T-helper 2 cell treated with Interferon-gamma antibody and Interleukin-4, amounts not matched to agents 5 μg/mL and 100 μg/mL, for 36 hours (primary cell): ENCODE measurements around the gene NANOS3.

Experiments used
- DNase-seq: peaks from one replicate; pipeline ENCODE4 v3.0.0; 2021; ENCODE audit warnings: low spot score
- H3K27ac Mint-ChIP-seq: one replicate; pipeline ENCODE4 v1.8.0; 2021; ENCODE audit warnings: mild to moderate bottlenecking, mixed read lengths
- H3K27me3 Mint-ChIP-seq: one replicate; pipeline ENCODE4 v1.8.0; 2021; ENCODE audit warnings: low read depth, mixed read lengths
- H3K36me3 Mint-ChIP-seq: one replicate; pipeline ENCODE4 v1.8.0; 2021; ENCODE audit warnings: low read depth, mixed read lengths
- H3K4me1 Mint-ChIP-seq: one replicate; pipeline ENCODE4 v1.8.0; 2021; ENCODE audit warnings: low read depth, mixed read lengths
- H3K4me3 Mint-ChIP-seq: one replicate; pipeline ENCODE4 v1.8.0; 2022; ENCODE audit warnings: mild to moderate bottlenecking, moderate library complexity, mixed read lengths
- H3K9me3 Mint-ChIP-seq: one replicate; pipeline ENCODE4 v1.8.0; 2021; ENCODE audit warnings: mixed read lengths

The NANOS3 gene

GRCh38 chr19:13840305-13841085 is 36.4 kb upstream of the NANOS3 start:
- DNase-seq: peak; percentile 40
- peaks cover 33% of the 10 kb centered on the region for H3K36me3 Mint-ChIP-seq
- peak overlapping the region; percentile 93 for H3K4me3 Mint-ChIP-seq
- peak overlapping the region; percentile 92 for H3K27ac Mint-ChIP-seq
- no peaks in the 10 kb centered on the region for H3K27me3 Mint-ChIP-seq
- H3K9me3 Mint-ChIP-seq: no peaks in the 10 kb centered on the region
- peaks cover 44% of the 10 kb centered on the region for H3K4me1 Mint-ChIP-seq

- peaks cover 30% of the 10 kb centered on the region for H3K36me3 Mint-ChIP-seq
- peak overlapping the region; percentile 92 for H3K27ac Mint-ChIP-seq
- H3K27me3 Mint-ChIP-seq: no peaks in the 10 kb centered on the region
- no peaks in the 10 kb centered on the region for H3K9me3 Mint-ChIP-seq
- peak overlapping the region; percentile 93 for H3K4me3 Mint-ChIP-seq
- peaks cover 42% of the 10 kb centered on the region for H3K4me1 Mint-ChIP-seq
- peak; percentile 42 for DNase-seq
These were observed 35.6 kb upstream of the NANOS3 start for GRCh38 chr19:13841086-13841961.

- H3K4me1 Mint-ChIP-seq: peaks cover 45% of the 10 kb centered on the region
- no peaks in the 10 kb centered on the region for H3K9me3 Mint-ChIP-seq
- H3K4me3 Mint-ChIP-seq: peak overlapping the region; percentile 93
- H3K27ac Mint-ChIP-seq: peak overlapping the region; percentile 92
- no peak for DNase-seq
- no peaks in the 10 kb centered on the region for H3K27me3 Mint-ChIP-seq
- peaks cover 27% of the 10 kb centered on the region for H3K36me3 Mint-ChIP-seq
These were observed 35.0 kb upstream of the NANOS3 start for GRCh38 chr19:13841962-13842290.

- peak; percentile 70 for DNase-seq
- peaks cover 41% of the 10 kb centered on the region for H3K4me1 Mint-ChIP-seq
These were observed 34.4 kb upstream of the NANOS3 start for GRCh38 chr19:13842291-13843103.

GRCh38 chr19:13843104-13843921 is 33.6 kb upstream of the NANOS3 start:
- H3K36me3 Mint-ChIP-seq: peaks cover 21% of the 10 kb centered on the region
- H3K4me3 Mint-ChIP-seq: peak overlapping the region; percentile 92
- no peak for DNase-seq
- H3K4me1 Mint-ChIP-seq: peaks cover 39% of the 10 kb centered on the region
- peak overlapping the region; percentile 96 for H3K27ac Mint-ChIP-seq
- no peaks in the 10 kb centered on the region for H3K27me3 Mint-ChIP-seq
- no peaks in the 10 kb centered on the region for H3K9me3 Mint-ChIP-seq

More at GRCh38 chr19:13842291-13843103, 34.4 kb upstream of the NANOS3 start:
- peaks cover 23% of the 10 kb centered on the region for H3K36me3 Mint-ChIP-seq
- H3K27me3 Mint-ChIP-seq: no peaks in the 10 kb centered on the region
- no peaks in the 10 kb centered on the region for H3K9me3 Mint-ChIP-seq
- peak overlapping the region; percentile 93 for H3K4me3 Mint-ChIP-seq
- H3K27ac Mint-ChIP-seq: peak overlapping the region; percentile 96

- Mint-ChIP-seq H3K4me1 (peaks cover 37% of the 10 kb centered on the region), H3K27ac (peak overlapping the region; percentile 86), H3K36me3 (peaks cover 15% of the 10 kb centered on the region), H3K9me3 (no peaks in the 10 kb centered on the region), H3K4me3 (peak overlapping the region; percentile 64), H3K27me3 (no peaks in the 10 kb centered on the region)
- DNase-seq: no peak
These were observed 32.8 kb upstream of the NANOS3 start for GRCh38 chr19:13844130-13844631.

- H3K27ac Mint-ChIP-seq: peak overlapping the region; percentile 98
- H3K4me1 Mint-ChIP-seq: peaks cover 38% of the 10 kb centered on the region
- H3K27me3 Mint-ChIP-seq: no peaks in the 10 kb centered on the region
- DNase-seq: peak; percentile 97
- peaks cover 2% of the 10 kb centered on the region for H3K36me3 Mint-ChIP-seq
- no peaks in the 10 kb centered on the region for H3K9me3 Mint-ChIP-seq
- H3K4me3 Mint-ChIP-seq: peak overlapping the region; percentile 80
These were observed 30.2 kb upstream of the NANOS3 start for GRCh38 chr19:13846557-13847406.

GRCh38 chr19:13847407-13848339 is 29.3 kb upstream of the NANOS3 start:
- Mint-ChIP-seq H3K4me3 (peak overlapping the region; percentile 80), H3K4me1 (peaks cover 38% of the 10 kb centered on the region), H3K27me3 (no peaks in the 10 kb centered on the region), H3K9me3 (no peaks in the 10 kb centered on the region), H3K27ac (peak overlapping the region; percentile 98), H3K36me3 (no peaks in the 10 kb centered on the region)
- peak; percentile 79 for DNase-seq

- no peaks in the 10 kb centered on the region for H3K27me3 Mint-ChIP-seq
- no peak overlapping the region for H3K4me3 Mint-ChIP-seq
- no peak for DNase-seq
- no peaks in the 10 kb centered on the region for H3K9me3 Mint-ChIP-seq
- peaks cover 38% of the 10 kb centered on the region for H3K4me1 Mint-ChIP-seq
- H3K27ac Mint-ChIP-seq: peak overlapping the region; percentile 79
- no peaks in the 10 kb centered on the region for H3K36me3 Mint-ChIP-seq
These were observed 28.6 kb upstream of the NANOS3 start for GRCh38 chr19:13848340-13848677.

GRCh38 chr19:13848798-13849676 is 27.9 kb upstream of the NANOS3 start:
- no peaks in the 10 kb centered on the region for H3K36me3 Mint-ChIP-seq
- H3K27me3 Mint-ChIP-seq: no peaks in the 10 kb centered on the region
- H3K9me3 Mint-ChIP-seq: no peaks in the 10 kb centered on the region
- peak overlapping the region; percentile 77 for H3K27ac Mint-ChIP-seq
- peaks cover 33% of the 10 kb centered on the region for H3K4me1 Mint-ChIP-seq
- H3K4me3 Mint-ChIP-seq: peak overlapping the region; percentile 31
- no peak for DNase-seq
